LHCN-M2 (cell line): Measurements from ENCODE around the gene SRM. TPM values are rescaled to one million over a fixed set of nuclear protein-coding genes. Genes with fewer than 3 reads are reported as not detected.
"Not testable (repeated sequence)": the region's sequence is repeated elsewhere in the genome, so short reads cannot be mapped to it uniquely, and the experiment has no call there.

Experiments used
- DNase-seq: peaks from one replicate; pipeline ENCODE4 v3.0.0-alpha.2; 2012; ENCODE audit warnings: low read depth
- total RNA-seq: library from RNA; depleted of rRNA; stranded (reverse); fragments of >200 nt; gene quantifications from 2 replicates; pipeline ENCODE4 v1.2.3, GENCODE V29; 2014

Gene SRM
- total RNA-seq, 1 experiment from 2014 or later, result 78.6 TPM

DNA sequence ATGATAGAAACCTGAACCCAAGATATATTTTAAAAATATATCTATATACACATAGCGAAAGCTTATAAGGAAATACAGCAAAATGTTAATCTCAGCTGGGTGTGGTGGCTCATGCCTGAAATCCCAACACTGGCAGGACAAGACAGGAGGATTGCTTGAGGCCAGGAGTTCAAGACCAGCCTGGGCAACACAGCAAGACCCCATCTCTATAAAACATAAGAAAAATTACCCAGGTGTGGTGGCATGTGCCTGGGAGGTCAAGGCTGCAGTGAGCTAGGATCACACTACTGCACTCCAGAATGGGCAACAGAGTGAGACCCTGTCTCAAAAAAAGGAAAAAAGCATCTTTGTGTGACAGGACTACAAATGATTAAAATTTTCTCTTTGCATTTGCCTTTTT is 6.0 kb upstream of the SRM start:
- DNase-seq, result no peak

DNA sequence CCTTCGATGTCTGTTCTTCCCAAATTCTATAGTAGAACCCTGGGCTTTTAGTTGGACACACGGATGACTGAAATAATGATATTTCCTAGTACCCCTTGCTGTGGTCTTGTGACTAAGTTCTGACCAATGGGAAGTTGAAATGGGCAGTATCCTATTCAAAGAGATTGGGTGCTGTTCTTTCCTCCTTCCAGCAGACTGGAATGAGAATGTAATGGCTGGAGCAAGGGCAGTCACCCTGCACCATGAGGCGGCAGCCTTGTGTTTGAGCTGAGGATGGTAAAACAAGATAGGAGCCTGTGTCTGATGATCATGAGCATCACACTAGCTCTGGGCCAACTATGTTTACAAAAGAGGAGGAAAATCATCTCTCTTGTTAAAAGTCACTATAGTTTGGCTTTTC is 5.1 kb upstream of the SRM start:
- DNase-seq, result no peak

DNA sequence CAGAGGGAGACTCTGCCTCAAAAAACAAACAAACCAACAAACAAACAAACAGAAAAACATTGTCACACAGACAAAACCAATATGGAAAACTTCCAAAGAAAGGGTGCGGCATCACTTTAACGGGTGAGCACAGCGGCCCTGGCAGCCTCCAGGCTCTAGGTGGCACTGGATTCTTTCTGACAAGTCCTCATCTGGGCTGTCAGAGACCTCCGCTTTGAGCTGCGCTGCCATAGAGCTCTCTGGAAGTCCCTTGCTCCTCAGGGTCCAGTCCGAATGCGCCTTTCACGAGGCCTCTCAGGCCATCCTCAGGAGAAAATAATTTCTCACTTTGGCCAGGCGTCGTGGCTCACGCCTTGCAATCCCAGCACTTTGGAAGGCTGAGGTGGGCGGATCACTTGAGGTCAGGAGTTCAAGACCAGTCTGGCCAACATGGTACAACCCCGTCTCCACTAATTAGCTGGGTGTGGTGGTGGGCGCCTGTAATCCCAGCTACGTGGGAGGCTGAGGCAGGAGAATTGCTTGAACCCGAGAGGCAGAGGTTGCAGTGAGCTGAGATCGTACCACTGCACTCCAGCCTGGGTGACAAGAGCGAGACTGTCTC is 4.2 kb upstream of the SRM start:
- DNase-seq, result not testable (repeated sequence)

DNA sequence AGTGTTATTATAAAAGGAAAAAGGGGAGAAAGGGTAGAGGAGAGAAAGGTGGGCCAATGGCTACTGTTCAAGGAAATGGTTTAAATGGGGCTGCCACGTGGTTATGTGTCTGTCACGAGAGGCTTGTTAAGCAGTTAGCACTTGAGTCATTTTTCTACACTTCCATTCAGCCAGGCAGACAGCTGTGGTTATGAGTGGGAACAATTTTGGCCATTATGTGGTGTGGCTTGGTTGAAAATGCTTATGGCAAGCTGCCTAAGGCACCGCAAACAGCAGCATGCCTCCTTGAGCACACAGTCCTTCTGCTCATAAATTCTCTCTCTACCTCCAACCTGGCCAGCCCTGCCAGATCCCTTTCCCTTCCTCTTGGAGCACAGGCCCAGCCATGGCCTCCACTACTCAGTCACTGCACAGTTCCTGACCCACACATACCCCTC is 3.2 kb upstream of the SRM start:
- peak; percentile 96 for DNase-seq

DNA sequence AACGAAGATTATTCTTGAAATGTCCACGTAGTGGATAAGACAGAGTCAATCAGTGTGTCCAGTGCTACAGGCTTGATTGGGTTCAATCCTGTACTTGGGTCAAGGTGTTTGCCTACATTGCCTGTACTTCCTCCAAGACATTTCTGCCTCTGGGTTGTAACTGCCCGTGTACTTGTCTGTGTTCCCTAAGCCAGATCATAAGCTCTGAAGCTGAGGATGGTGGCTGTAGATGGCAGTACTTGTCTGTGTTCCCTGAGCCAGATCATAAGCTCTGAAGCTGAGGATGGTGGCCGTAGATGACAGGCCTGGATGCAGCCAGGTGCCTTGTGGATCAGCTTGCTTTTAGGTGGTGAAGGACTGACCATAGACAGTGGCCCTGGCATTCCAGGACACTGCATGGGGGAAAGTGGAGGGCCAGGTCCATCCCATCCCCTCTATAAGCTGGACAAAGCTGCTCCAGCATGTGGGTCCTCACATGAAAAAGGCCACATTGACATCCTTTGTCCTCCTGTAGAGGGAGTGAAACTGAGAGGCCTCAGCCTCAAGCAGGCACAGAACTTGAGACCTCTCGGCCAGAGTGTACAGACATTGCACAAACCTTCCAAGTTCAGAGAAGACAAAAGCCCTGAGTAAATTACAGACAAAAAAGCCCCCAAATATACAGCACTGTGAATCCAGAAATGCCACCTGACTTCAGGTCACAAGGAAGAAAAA is 2.0 kb upstream of the SRM start:
- DNase-seq, result no peak

DNA sequence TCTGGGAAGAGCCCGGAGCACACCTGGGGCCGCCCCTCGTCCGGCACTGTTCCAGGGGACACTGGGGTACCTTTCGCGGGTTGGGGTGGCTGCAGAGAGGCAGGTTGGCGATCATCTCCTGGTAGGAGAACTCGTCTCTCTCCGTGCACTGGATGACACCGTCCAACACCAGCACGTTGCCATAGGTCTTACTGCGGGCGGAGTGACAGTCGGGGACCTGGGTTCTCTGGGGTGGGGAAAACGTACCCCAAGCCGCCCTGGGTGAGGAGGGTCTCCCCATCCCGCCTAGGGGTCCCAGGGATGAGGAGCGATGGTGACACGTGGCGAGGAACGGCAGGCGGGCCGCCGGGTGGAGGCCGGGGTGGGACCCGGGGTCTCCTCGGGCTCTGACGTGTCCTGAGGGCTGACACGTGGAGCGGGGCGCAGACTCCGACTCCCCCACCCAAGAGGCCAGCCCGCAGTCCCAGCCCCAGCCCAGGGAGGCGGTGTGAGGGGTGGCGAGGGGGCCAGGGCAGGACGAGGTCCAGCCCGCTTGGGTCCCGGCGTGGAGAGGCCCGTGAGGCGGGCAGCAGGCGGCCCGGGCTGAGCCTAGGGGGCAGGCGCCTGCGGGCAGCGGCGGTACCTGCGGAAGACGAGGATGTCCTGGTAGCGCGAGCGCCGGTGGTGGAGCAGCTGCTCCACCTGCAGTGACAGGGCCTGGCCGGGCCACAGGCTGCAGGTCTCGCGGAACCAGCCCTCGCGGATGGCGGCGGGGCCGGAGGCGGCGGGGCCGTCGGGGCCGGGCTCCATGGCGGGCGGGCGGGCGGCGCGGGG is 457 bp downstream of the SRM start:
- DNase-seq, result no peak

DNA sequence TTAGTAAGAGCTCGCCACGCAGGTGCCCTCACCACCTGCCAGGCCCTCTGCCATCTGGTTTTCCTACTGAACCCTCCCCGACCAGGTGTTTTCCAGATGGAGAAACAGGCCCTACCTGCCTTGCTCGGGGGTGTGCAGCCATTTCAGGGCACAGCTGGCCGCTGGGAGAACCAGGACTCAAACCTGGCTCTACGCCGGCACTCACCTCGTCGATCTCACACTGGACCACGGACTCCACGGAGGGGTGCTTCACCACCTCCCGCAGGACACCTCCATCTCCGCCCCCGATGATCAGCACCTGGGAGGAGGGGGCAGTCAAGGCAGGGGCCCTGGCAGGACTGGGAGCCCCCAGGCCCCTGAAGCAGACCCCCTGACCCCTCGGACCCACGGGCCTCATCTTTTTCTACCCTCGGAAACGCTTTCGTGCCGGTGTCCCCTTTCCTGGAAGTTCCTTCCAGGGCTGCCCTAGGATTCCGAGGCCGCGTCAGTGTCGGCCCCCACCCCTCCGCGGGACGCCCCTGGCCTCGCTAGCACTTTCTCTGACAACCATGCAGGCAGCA is 1.1 kb downstream of the SRM start:
- DNase-seq, result no peak

DNA sequence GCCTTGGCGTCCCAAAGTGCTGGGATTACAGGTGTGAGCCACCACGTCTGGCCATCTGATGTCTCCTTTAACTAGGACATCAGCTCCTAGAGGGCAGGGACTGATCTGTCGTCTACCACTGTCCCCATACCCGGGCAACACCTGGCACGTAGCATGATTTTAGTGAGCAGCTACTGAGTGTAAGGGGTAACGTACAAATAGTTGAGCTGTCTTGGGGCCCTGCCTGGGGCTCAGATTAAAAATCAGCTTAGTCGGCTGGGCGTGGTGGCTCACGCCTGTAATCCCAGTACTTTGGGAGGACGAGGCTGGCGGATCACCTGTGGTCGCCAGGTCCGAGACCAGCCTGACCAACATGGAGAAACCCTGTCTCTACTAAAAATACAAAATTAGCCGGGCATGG is 1.8 kb downstream of the SRM start:
- DNase-seq, result no peak

DNA sequence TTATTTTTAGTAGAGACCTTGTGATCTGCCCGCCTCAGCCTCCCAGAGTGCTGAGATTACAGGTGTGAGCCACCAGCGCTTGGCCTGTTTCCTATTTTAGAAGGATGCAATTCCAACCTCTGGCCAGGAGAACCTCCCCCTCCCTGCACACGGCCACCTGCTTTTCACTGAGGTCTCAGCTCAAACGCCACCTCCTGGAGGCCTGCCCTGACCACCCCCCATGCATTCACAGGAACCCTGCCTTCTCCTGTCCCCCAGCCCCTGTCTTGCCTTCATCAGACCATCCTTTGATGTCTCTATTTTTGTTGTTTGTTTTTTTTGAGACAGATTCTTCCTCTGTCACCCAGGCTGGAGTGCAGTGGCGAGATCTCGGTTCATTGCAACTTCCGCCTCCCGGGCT is 2.3 kb downstream of the SRM start:
- no peak for DNase-seq

DNA sequence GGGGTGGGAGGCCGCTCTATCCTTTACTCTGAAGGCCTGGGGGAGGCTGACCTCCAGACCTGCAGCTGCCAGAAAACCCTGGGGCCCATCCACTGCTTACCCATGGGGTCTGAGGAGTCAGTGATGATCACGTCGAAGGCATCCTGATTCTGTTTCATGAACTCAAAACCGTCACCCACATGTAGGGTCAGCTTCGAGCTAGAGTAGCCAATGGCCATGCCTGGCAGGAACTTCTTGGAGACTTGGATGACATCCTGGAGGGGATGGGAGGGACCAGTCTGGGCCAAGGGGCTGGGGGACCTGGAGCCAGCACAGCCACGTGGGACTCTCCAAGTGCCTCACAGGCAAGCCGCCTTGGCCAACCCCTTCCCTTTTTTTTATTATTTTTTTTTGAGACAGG is 3.3 kb downstream of the SRM start:
- no peak for DNase-seq

DNA sequence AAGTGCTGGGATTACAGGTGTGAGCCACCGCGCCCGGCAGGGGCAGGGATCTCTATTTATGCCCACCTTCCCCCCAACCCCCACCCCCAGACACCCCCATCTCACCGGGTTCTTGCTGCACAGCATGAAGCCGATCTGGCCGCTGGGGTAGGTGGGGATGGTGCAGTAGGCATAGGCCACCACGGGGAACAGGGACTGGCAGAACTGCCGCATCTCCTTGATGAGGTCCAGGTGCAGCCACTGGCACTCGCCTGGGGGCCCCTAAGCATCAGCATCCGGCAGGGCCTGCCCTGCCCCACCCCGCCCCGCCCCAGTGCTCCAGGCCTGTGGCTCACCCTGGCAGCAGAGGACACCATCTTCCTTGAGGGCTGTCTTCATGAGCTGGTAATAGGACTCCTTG is 4.1 kb downstream of the SRM start:
- no peak for DNase-seq

DNA sequence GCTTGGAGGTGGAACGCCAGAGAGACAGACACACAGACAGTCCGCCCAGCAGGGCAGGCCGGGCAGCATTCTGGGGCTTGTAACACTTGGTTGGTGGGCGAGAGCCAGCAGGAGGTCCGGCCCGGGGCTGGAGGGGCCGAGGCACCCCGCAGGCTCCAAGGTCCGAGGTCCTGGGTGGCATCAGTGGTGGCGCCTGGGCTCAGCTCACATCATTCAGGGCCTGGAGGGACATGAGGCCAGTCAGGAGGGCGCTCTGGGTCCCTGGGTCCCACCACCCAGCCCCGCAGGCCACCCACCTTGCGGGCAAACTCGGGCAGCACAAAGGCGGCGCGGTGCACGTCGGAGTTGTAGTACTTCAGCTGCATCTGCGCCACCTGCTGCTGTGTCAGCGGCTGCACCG is 5.2 kb downstream of the SRM start:
- DNase-seq, result no peak

DNA sequence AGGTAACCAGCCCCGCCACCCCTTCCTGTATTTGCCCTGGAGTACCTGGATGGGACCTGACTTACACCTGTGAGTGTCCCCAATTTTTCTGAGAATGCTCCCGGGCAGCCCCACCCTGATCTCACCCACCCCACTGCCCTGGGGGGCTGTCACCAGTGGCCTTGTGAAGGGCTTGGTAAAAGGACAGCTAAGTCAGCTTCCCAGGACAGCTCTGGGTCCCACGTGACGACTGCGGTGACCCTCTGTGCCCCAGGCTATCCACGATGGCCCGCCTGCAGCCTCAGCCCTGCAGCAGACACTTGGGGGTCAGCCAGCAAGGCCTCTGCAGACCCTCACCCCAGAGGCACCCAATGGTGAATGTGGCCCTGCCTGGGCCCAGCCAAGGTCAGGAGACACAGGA is 5.6 kb downstream of the SRM start:
- DNase-seq, result no peak

DNA sequence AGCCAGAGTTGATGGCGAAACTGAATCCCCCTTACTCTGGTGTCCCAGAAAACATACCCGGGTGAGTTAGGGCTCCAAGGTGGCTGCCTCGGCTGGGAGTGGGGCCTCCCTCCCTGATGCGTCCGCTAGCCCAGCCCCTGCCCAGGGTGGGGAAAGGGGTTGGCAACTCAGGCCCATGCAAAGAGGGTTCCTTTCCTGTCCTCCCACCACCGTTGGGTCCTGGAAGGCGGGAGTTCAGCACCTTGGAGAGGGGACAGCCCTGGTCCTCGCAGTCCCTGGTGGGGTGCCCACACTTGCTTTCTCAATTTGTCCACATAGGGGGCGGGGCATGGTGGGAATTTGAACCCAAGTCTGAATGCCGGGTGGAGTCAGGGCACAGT is 6.1 kb downstream of the SRM start:
- no peak for DNase-seq

DNA sequence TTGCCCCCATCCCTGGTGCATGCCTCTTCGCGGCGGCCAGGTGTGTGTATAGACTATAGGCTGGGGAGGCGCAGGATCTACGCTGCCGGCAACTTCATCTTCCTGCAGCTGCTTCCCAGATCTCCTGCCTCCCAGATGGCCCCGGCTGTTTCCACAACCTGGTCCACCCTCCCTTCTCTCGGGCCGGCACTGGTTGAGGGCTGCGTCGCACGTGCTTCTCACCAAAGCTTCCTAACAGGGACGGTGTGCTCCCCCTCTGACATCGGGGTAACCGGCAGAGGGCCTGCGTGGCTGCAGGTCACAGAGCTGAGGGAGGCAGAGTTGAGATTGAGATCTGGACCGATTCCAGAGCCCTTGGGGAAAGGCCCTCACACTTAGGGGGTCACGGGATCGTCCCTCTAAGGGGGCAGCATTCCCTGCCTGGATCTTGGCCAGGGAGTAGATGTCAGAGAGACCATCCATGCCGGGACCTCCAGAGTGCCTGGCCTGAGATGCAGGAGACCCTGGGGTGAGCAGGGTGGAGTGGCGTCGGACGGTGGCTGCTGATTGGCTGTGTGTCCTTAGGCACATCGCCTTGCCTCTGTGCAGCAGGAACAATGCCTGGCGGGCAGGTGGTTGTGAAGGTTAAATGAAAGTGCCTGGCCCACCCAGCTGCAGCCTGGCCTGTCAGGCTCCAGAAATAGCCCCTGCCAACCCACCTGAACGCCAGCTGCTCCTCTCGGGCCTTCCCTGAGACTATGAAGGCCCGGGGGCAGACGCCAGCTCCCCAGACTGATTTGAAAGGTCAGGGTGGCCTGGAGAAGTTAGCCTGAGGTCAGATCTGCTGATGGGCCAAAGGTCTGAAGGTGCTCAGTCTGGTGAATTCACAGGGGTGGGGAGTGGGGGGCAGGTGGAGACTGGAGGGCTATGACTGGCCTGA is 6.7 kb downstream of the SRM start:
- DNase-seq, result no peak

DNA sequence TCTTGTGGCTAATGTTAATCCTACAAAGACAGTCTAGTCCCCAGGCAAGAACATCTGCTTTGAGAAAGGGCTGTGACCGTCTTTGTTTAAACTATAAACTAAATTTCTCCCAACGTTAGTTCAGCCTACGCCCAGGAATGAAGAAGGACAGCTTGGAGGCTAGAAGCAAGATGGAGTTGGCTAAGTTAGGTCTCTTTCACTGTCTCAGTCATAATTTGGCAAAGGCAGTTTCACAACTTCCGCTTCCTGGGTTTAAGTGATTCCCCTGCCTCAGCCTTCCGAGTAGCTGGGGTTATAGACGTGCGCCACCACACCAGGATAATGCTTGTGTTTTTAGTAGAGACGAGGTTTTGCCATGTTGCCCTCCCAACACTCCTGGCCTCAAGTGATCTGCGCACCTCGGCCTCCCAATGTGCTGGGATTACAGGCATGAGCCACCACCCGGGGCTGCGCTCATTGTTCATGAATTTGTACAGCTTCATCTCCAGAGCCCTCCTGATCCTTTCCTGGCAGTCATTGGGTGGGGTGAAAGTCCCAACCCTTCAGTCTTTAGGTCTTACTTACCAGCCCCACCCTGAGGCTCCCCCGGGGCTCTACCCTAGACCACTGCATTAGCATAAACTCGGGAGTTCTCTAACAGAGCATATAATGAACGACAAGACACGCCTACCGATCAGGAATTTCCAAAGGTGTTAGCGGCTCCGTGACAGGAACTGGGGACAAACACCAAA is 7.9 kb downstream of the SRM start:
- DNase-seq, result no peak

DNA sequence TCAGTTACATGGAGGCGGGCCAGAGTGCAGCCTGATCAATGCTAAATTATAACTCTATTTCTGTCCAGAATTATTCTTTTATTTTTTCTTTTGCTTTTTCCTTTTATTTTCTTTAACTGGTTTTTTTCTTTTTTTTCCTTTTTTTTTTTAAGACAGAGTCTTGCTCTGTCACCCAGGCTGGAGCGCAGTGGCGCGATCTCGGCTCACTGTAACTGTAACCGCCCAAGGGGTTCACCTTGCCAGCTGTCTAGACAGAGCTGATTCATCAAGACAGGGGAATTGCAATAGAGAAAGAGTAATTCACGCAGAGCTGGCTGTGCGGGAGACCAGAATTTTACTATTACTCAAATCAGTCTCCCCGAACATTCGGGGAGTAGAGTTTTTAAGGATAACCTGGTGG is 8.7 kb downstream of the SRM start:
- not testable (repeated sequence) for DNase-seq

DNA sequence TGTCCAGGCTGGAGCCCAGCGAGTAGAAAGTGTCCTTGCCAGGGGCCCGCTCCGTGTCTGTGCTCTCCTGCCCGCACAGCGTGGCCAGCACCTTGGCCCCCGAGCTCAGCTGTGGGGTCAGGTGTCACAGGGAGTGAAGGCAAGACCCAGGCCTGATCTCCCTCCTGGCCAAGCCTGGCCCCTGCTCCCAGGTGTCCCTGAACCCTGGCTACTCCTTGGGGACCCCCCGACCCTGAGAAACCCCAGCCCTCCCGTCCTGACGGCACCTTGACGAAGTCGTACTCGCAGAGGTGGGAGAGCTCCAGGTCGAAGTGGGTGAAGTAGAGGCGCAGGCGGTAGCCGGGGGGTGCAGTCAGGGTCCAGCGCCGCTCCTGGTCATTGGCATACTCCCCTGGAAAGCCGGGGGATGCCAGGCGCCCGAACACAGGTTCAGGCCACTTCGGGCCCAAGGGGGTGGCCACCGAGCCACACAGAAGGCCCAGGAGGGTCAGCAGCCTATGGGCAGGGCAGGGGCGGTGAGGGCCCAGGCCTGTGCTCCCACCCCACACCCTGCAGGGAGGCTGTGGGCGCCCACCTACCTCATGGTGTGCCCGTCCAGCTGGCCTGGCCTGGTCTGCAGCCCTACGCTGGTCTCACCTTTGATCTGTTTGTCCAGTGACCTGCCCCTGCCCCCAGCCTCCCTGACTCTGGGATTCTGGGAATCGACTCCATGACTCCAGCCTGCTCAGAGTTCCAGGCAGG is 13.0 kb downstream of the SRM start, which contains the start of gene MASP2:
MASP2 (minus strand) TSS at position 615 of the 741 bp plus-strand sequence; CDS start at position 583, 32 bp downstream.
- no peak for DNase-seq

DNA sequence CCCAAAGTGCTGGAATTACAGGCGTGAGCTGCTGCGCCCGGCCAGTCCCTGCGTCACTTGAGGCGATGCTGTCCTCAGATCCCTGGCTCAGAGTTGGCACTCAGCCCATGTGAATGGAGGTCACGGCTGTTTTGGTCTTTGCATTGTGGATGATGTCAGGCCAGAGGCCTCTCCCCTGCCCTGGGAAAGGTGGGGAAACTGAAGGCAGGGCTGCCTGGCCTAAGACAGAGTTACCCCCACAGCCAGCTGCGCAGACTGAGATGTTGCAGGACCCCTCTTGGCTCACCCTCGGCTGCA is 13.6 kb downstream of the SRM start:
- no peak for DNase-seq
